ENCODE data around the gene YBEY. TPM values are rescaled to one million over a fixed set of nuclear protein-coding genes. Genes with fewer than 3 reads are reported as not detected.
A peak's percentile ranks its signal among the peaks of the same experiment; 100 is the strongest.
"Not testable (repeated sequence)": the region's sequence is repeated elsewhere in the genome, so short reads cannot be mapped to it uniquely, and the experiment has no call there.

YBEY gene
- total RNA-seq: 10 to 100 TPM in 1 of 2 experiments, 1 to 10 TPM in 1; 9.9 to 11.0 TPM

GRCh38 chr21:46285761-46286647 is at the start of gene YBEY:
TSS of gene YBEY (plus strand) at chr21:46286342. CDS start at chr21:46286914, 572 bp downstream.
- H3K27me3 Mint-ChIP-seq (ENCODE audit: low read depth): no peaks in the 10 kb centered on the region
- H3K4me3 Mint-ChIP-seq: peak within 1 kb of the TSS; percentile 98
- H3K9me3 Mint-ChIP-seq: no peaks in the 10 kb centered on the region
- CTCF ChIA-PET: interaction anchor here (0.6 to 1.1 kb wide), 2 partner anchors 35 to 61 kb away, joined by 3 read pairs; no protein-coding TSS in a partner anchor
- H3K36me3 Mint-ChIP-seq (ENCODE audit: low read depth): peaks cover 23% of the 10 kb centered on the region
- intact Hi-C loops (cut with micrococcal nuclease): loop anchor here (1.0 to 5.0 kb wide), 7 partner anchors 38 to 314 kb away; partner anchors contain the start of genes DIP2A, LSS and PCNT
- peak; percentile 89 for DNase-seq
- peaks cover 58% of the 10 kb centered on the region for H3K4me1 Mint-ChIP-seq (ENCODE audit: low read depth)
- H3K27ac Mint-ChIP-seq: peak within 1 kb of the TSS; percentile 96

GRCh38 chr21:46237474-46237873 is 48.7 kb upstream of the YBEY start:
- H3K4me1 Mint-ChIP-seq (ENCODE audit: low read depth): peaks cover 4% of the 10 kb centered on the region
- no peak overlapping the region for H3K27ac Mint-ChIP-seq
- intact Hi-C loops (cut with micrococcal nuclease): no loop called here
- no peaks in the 10 kb centered on the region for H3K9me3 Mint-ChIP-seq
- no peak overlapping the region for H3K4me3 Mint-ChIP-seq
- CTCF ChIA-PET: no interaction called here
- peaks cover 52% of the 10 kb centered on the region for H3K36me3 Mint-ChIP-seq (ENCODE audit: low read depth)
- H3K27me3 Mint-ChIP-seq (ENCODE audit: low read depth): no peaks in the 10 kb centered on the region
- no peak for DNase-seq

- CTCF ChIA-PET: no interaction called here
- Mint-ChIP-seq H3K9me3 (no peaks in the 10 kb centered on the region), H3K36me3 (ENCODE audit: low read depth) (peaks cover 46% of the 10 kb centered on the region), H3K27me3 (ENCODE audit: low read depth) (no peaks in the 10 kb centered on the region), H3K4me3 (no peak overlapping the region), H3K27ac (no peak overlapping the region), H3K4me1 (ENCODE audit: low read depth) (no peaks in the 10 kb centered on the region)
- no peak for DNase-seq
- intact Hi-C loops (cut with micrococcal nuclease): no loop called here
Measured at GRCh38 chr21:46239817-46240325, 46.3 kb upstream of the YBEY start.

GRCh38 chr21:46241577-46241976 is 44.6 kb upstream of the YBEY start:
- H3K9me3 Mint-ChIP-seq; intact Hi-C loops (cut with micrococcal nuclease); DNase-seq; H3K4me3 Mint-ChIP-seq; H3K27me3 Mint-ChIP-seq (ENCODE audit: low read depth); H3K4me1 Mint-ChIP-seq (ENCODE audit: low read depth): not testable (repeated sequence)
- CTCF ChIA-PET: interaction anchor here (1.0 kb wide), 1 partner anchor 12 kb away, joined by 3 read pairs; no protein-coding TSS in a partner anchor
- peaks cover 43% of the 10 kb centered on the region for H3K36me3 Mint-ChIP-seq (ENCODE audit: low read depth)
- H3K27ac Mint-ChIP-seq: peak overlapping the region; percentile 40

GRCh38 chr21:46243325-46243724 is 42.8 kb upstream of the YBEY start:
- Mint-ChIP-seq H3K9me3 (no peaks in the 10 kb centered on the region), H3K4me1 (ENCODE audit: low read depth) (no peaks in the 10 kb centered on the region), H3K4me3 (no peak overlapping the region), H3K27ac (no peak overlapping the region), H3K36me3 (ENCODE audit: low read depth) (peaks cover 48% of the 10 kb centered on the region), H3K27me3 (ENCODE audit: low read depth) (no peaks in the 10 kb centered on the region)
- intact Hi-C loops (cut with micrococcal nuclease): no loop called here
- CTCF ChIA-PET: interaction anchor here (1.3 kb wide), 1 partner anchor 28 kb away, joined by 3 read pairs; no protein-coding TSS in a partner anchor
- DNase-seq: no peak

GRCh38 chr21:46243960-46244361 is 42.2 kb upstream of the YBEY start:
- Mint-ChIP-seq H3K4me3 (no peak overlapping the region), H3K27me3 (ENCODE audit: low read depth) (no peaks in the 10 kb centered on the region), H3K27ac (no peak overlapping the region), H3K36me3 (ENCODE audit: low read depth) (peaks cover 46% of the 10 kb centered on the region), H3K9me3 (no peaks in the 10 kb centered on the region), H3K4me1 (ENCODE audit: low read depth) (no peaks in the 10 kb centered on the region)
- CTCF ChIA-PET: interaction anchor here (1.3 kb wide), 1 partner anchor 29 kb away, joined by 3 read pairs; no protein-coding TSS in a partner anchor
- no peak for DNase-seq
- intact Hi-C loops (cut with micrococcal nuclease): no loop called here

- H3K36me3 Mint-ChIP-seq (ENCODE audit: low read depth): peaks cover 42% of the 10 kb centered on the region
Measured at GRCh38 chr21:46244602-46245001, 41.5 kb upstream of the YBEY start.

GRCh38 chr21:46245213-46245915 is 40.8 kb upstream of the YBEY start:
- peaks cover 3% of the 10 kb centered on the region for H3K4me1 Mint-ChIP-seq (ENCODE audit: low read depth)
- intact Hi-C loops (cut with micrococcal nuclease): no loop called here
- H3K4me3 Mint-ChIP-seq: no peak overlapping the region
- H3K9me3 Mint-ChIP-seq: no peaks in the 10 kb centered on the region
- no peak overlapping the region for H3K27ac Mint-ChIP-seq
- no peaks in the 10 kb centered on the region for H3K27me3 Mint-ChIP-seq (ENCODE audit: low read depth)
- H3K36me3 Mint-ChIP-seq (ENCODE audit: low read depth): peaks cover 44% of the 10 kb centered on the region
- no peak for DNase-seq
- CTCF ChIA-PET: interaction anchor here (0.8 kb wide), 1 partner anchor 76 kb away, joined by 3 read pairs; no protein-coding TSS in a partner anchor

More at GRCh38 chr21:46244602-46245001, 41.5 kb upstream of the YBEY start:
- Mint-ChIP-seq H3K9me3 (no peaks in the 10 kb centered on the region), H3K27me3 (ENCODE audit: low read depth) (no peaks in the 10 kb centered on the region), H3K4me3 (no peak overlapping the region), H3K4me1 (ENCODE audit: low read depth) (no peaks in the 10 kb centered on the region), H3K27ac (no peak overlapping the region)
- CTCF ChIA-PET: no interaction called here
- no peak for DNase-seq
- intact Hi-C loops (cut with micrococcal nuclease): no loop called here

- peaks cover 45% of the 10 kb centered on the region for H3K36me3 Mint-ChIP-seq (ENCODE audit: low read depth)
- CTCF ChIA-PET: interaction anchor here (0.6 kb wide), 1 partner anchor 35 kb away, joined by 3 read pairs; no protein-coding TSS in a partner anchor
- H3K4me3 Mint-ChIP-seq: no peak overlapping the region
- no peaks in the 10 kb centered on the region for H3K9me3 Mint-ChIP-seq
- no peak for DNase-seq
- H3K27me3 Mint-ChIP-seq (ENCODE audit: low read depth): no peaks in the 10 kb centered on the region
- intact Hi-C loops (cut with micrococcal nuclease): no loop called here
- peaks cover 9% of the 10 kb centered on the region for H3K4me1 Mint-ChIP-seq (ENCODE audit: low read depth)
- H3K27ac Mint-ChIP-seq: no peak overlapping the region
Measured at GRCh38 chr21:46246345-46246744, 39.8 kb upstream of the YBEY start.

GRCh38 chr21:46247699-46248421 is 38.3 kb upstream of the YBEY start:
- H3K9me3 Mint-ChIP-seq: no peaks in the 10 kb centered on the region
- no peak for DNase-seq
- H3K4me3 Mint-ChIP-seq: no peak overlapping the region
- H3K27me3 Mint-ChIP-seq (ENCODE audit: low read depth): no peaks in the 10 kb centered on the region
- H3K4me1 Mint-ChIP-seq (ENCODE audit: low read depth): peaks cover 12% of the 10 kb centered on the region
- H3K36me3 Mint-ChIP-seq (ENCODE audit: low read depth): peaks cover 42% of the 10 kb centered on the region
- H3K27ac Mint-ChIP-seq: no peak overlapping the region
- intact Hi-C loops (cut with micrococcal nuclease): no loop called here
- CTCF ChIA-PET: interaction anchor here (0.6 to 0.7 kb wide), 2 partner anchors 46 to 78 kb away, joined by 3 read pairs; a partner anchor contains a TSS

- peaks cover 39% of the 10 kb centered on the region for H3K36me3 Mint-ChIP-seq (ENCODE audit: low read depth)
- CTCF ChIA-PET: interaction anchor here (0.6 kb wide), 1 partner anchor 46 kb away, joined by 3 read pairs; no protein-coding TSS in a partner anchor
- DNase-seq: no peak
Measured at GRCh38 chr21:46248422-46248782, 37.7 kb upstream of the YBEY start.

More at GRCh38 chr21:46248422-46248782, 37.7 kb upstream of the YBEY start:
- Mint-ChIP-seq H3K27me3 (ENCODE audit: low read depth) (no peaks in the 10 kb centered on the region), H3K4me1 (ENCODE audit: low read depth) (peaks cover 15% of the 10 kb centered on the region), H3K4me3 (no peak overlapping the region), H3K9me3 (no peaks in the 10 kb centered on the region), H3K27ac (no peak overlapping the region)
- intact Hi-C loops (cut with micrococcal nuclease): no loop called here

Data from activated naive CD4-positive, alpha-beta T cell treated with anti-CD3 and anti-CD28 coated beads for 36 hours (primary cell).